Measurements from ENCODE around the gene SGMS1. TPM values are rescaled to one million over a fixed set of nuclear protein-coding genes. Genes with fewer than 3 reads are reported as not detected.

The SGMS1 gene
- total RNA-seq, 1 donor from 2014 or later: 9.2 TPM

DNA sequence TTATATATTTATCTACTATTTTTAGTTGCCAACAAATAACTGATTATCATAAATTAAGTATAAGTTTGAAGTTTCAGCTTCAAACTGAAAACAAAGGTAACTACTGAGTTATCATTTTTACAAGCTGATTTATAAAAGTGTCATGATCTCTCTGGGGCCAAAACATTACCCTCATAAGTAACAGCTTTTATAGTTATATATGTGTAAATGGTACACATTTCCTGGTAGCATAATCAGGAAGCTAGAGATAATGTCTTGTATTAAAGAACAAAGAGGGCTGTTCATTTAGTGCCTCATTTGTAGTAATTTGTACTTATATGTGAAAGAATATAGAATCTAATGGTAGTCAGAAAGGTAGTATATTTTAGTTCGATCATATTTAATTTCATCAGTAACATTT is 162.6 kb downstream of the SGMS1 start:
- Mint-ChIP-seq H3K27ac (no peak overlapping the region), H3K4me3 (no peak overlapping the region), H3K9me3 (no peaks in the 10 kb centered on the region), H3K27me3 (ENCODE audit: insufficient read depth, low read depth) (no peaks in the 10 kb centered on the region), H3K4me1 (no peaks in the 10 kb centered on the region), H3K36me3 (peaks cover 7% of the 10 kb centered on the region)
- H2AFZ ChIP-seq (replicated peaks): no peak overlapping the region
- H4K20me1 ChIP-seq (ENCODE audit: low read depth): no peaks in the 10 kb centered on the region
- no peaks in the 10 kb centered on the region for H3K4me1 ChIP-seq
- H3K27ac ChIP-seq: no peak overlapping the region
- H3F3A ChIP-seq (ENCODE audit: low read depth): no peaks in the 10 kb centered on the region
- no peaks in the 10 kb centered on the region for H3K36me3 ChIP-seq
- no peak overlapping the region for H3K4me3 ChIP-seq
- TF ChIP-seq, protein P1, sequence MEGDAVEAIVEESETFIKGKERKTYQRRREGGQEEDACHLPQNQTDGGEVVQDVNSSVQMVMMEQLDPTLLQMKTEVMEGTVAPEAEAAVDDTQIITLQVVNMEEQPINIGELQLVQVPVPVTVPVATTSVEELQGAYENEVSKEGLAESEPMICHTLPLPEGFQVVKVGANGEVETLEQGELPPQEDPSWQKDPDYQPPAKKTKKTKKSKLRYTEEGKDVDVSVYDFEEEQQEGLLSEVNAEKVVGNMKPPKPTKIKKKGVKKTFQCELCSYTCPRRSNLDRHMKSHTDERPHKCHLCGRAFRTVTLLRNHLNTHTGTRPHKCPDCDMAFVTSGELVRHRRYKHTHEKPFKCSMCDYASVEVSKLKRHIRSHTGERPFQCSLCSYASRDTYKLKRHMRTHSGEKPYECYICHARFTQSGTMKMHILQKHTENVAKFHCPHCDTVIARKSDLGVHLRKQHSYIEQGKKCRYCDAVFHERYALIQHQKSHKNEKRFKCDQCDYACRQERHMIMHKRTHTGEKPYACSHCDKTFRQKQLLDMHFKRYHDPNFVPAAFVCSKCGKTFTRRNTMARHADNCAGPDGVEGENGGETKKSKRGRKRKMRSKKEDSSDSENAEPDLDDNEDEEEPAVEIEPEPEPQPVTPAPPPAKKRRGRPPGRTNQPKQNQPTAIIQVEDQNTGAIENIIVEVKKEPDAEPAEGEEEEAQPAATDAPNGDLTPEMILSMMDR (IDR thresholded peaks at IDR 0.05): no peak
- TF ChIP-seq EZH2 (IDR thresholded peaks at IDR 0.05): no peak
- no peak for TF ChIP-seq EZH2phosphoT487 (IDR thresholded peaks at IDR 0.05)
- no peak overlapping the region for H3K4me2 ChIP-seq
- H3K9ac ChIP-seq: no peak overlapping the region
- no peak for DNase-seq (ENCODE audit: low spot score)
- no peaks in the 10 kb centered on the region for H3K27me3 ChIP-seq
- H3K79me2 ChIP-seq (ENCODE audit: low read depth): no peaks in the 10 kb centered on the region
- no peaks in the 10 kb centered on the region for H3K9me3 ChIP-seq (ENCODE audit: low read depth)

DNA sequence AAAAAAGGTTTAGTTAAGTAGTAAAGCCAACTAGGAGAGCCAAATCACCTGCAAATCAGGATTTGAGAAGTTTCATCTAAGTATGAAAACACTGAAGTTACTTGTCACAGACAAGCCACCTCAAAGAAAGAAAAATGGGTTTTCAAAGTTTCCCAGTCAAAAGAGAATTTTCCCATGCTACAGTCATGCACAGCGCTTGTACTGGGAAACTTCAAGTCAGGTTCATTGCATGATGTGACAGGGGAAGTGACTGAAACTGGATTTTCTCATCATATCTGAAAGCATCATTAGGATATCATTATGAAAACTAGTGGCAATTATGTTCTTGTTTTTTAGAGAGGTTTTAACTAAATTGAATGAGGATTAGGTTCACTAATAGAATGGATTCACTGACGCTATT is 167.0 kb downstream of the SGMS1 start:
- no peak overlapping the region for H3K4me3 ChIP-seq

DNA sequence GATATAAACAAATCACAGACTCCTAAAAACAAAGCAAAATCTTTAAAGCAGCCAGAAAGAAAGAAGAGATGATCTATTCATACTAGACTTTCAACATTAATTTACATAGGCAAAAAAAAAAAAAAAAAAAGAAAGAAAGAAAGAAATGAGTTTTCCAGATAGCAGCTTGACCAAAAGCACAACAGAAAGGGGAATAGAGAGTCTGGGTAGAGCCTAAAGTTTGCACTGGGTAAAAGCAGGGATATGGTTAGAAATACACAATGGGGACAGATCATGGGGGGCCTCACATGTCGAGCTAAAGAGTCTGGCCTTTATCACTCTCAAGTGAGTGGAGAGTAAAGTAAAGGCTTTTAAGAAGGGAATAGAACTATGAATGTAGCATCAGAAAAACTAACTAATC is 169.8 kb downstream of the SGMS1 start:
- no peak overlapping the region for H3K9ac ChIP-seq
- H3K27me3 ChIP-seq: no peaks in the 10 kb centered on the region
- Mint-ChIP-seq H3K27me3 (ENCODE audit: insufficient read depth, low read depth) (no peaks in the 10 kb centered on the region), H3K4me3 (no peak overlapping the region), H3K36me3 (no peaks in the 10 kb centered on the region), H3K27ac (no peak overlapping the region), H3K9me3 (no peaks in the 10 kb centered on the region), H3K4me1 (peaks cover 11% of the 10 kb centered on the region)
- H3K4me2 ChIP-seq: peak overlapping the region; percentile 49
- H3K27ac ChIP-seq: no peak overlapping the region
- H3K4me3 ChIP-seq: no peak overlapping the region
- H3K9me3 ChIP-seq (ENCODE audit: low read depth): no peaks in the 10 kb centered on the region
- no peaks in the 10 kb centered on the region for H3F3A ChIP-seq (ENCODE audit: low read depth)
- DNase-seq (ENCODE audit: low spot score): peak; percentile 11
- no peak for TF ChIP-seq EZH2 (IDR thresholded peaks at IDR 0.05)
- TF ChIP-seq EZH2phosphoT487 (IDR thresholded peaks at IDR 0.05): no peak
- TF ChIP-seq, protein P1 (IDR thresholded peaks at IDR 0.05): no peak
- H3K4me1 ChIP-seq: peaks cover 8% of the 10 kb centered on the region
- H2AFZ ChIP-seq (replicated peaks): no peak overlapping the region
- no peaks in the 10 kb centered on the region for H3K36me3 ChIP-seq
- no peaks in the 10 kb centered on the region for H4K20me1 ChIP-seq (ENCODE audit: low read depth)
- no peaks in the 10 kb centered on the region for H3K79me2 ChIP-seq (ENCODE audit: low read depth)

More for the DNA sequence above, 167.0 kb downstream of the SGMS1 start:
- no peak overlapping the region for H3K4me3 Mint-ChIP-seq
- Histone ChIP-seq H3F3A (ENCODE audit: low read depth) (no peaks in the 10 kb centered on the region), H3K4me1 (peaks cover 8% of the 10 kb centered on the region), H3K9me3 (ENCODE audit: low read depth) (no peaks in the 10 kb centered on the region), H3K36me3 (no peaks in the 10 kb centered on the region), H3K27me3 (no peaks in the 10 kb centered on the region), H4K20me1 (ENCODE audit: low read depth) (no peaks in the 10 kb centered on the region), H3K27ac (no peak overlapping the region), H3K79me2 (ENCODE audit: low read depth) (no peaks in the 10 kb centered on the region), H3K4me2 (no peak overlapping the region), H2AFZ (replicated peaks) (no peak overlapping the region), H3K9ac (no peak overlapping the region)
- no peak overlapping the region for H3K27ac Mint-ChIP-seq
- no peaks in the 10 kb centered on the region for H3K27me3 Mint-ChIP-seq (ENCODE audit: insufficient read depth, low read depth)
- no peaks in the 10 kb centered on the region for H3K9me3 Mint-ChIP-seq
- peaks cover 11% of the 10 kb centered on the region for H3K4me1 Mint-ChIP-seq
- DNase-seq (ENCODE audit: low spot score): no peak
- no peak for TF ChIP-seq EZH2 (IDR thresholded peaks at IDR 0.05)
- no peak for TF ChIP-seq EZH2phosphoT487 (IDR thresholded peaks at IDR 0.05)
- TF ChIP-seq, protein P1 (IDR thresholded peaks at IDR 0.05): no peak
- H3K36me3 Mint-ChIP-seq: peaks cover 7% of the 10 kb centered on the region

All from neural progenitor cell (in vitro differentiated cells).